Glutamatergic neuron (in vitro differentiated cells): ENCODE results near the gene ATG10. TPM values are rescaled to one million over a fixed set of nuclear protein-coding genes. Genes with fewer than 3 reads are reported as not detected.

ENCODE experiments used
- DNase-seq: peaks from one replicate; pipeline ENCODE4 v3.0.0; 2022
- H3K27ac Mint-ChIP-seq: one replicate; pipeline ENCODE4 v1.8.0; 2020; ENCODE audit warnings: mild to moderate bottlenecking, mixed read lengths, inconsistent platforms; ENCODE audit not compliant: unreplicated experiment
- H3K27me3 Mint-ChIP-seq: one replicate; pipeline ENCODE4 v1.8.0; 2020; ENCODE audit warnings: mild to moderate bottlenecking, moderate library complexity, mixed read lengths, inconsistent platforms; ENCODE audit not compliant: unreplicated experiment
- H3K36me3 Mint-ChIP-seq: one replicate; pipeline ENCODE4 v1.8.0; 2020; ENCODE audit warnings: mild to moderate bottlenecking, mixed read lengths, inconsistent platforms; ENCODE audit not compliant: unreplicated experiment
- H3K4me1 Mint-ChIP-seq: one replicate; pipeline ENCODE4 v1.8.0; 2020; ENCODE audit warnings: mild to moderate bottlenecking, low read depth, mixed read lengths, inconsistent platforms; ENCODE audit not compliant: unreplicated experiment
- H3K4me3 Mint-ChIP-seq: one replicate; pipeline ENCODE4 v1.8.0; 2020; ENCODE audit warnings: mild to moderate bottlenecking, mixed read lengths, inconsistent platforms; ENCODE audit not compliant: unreplicated experiment
- H3K9me3 Mint-ChIP-seq: one replicate; pipeline ENCODE4 v1.8.0; 2020; ENCODE audit warnings: mild to moderate bottlenecking, moderate library complexity, mixed read lengths, inconsistent platforms; ENCODE audit not compliant: unreplicated experiment
- CTCF ChIP-seq: fragments of 200-600 bp; sonication (generic); IDR thresholded peaks from one replicate; pipeline ENCODE4 v1.5.0; 2021; ENCODE audit not compliant: partially characterized antibody, unreplicated experiment
- total RNA-seq: library from RNA; stranded (reverse); fragmentation: NEBNext Ultra II Directional; extraction: Animal tissue kit (Norgen Biotek cat#: 25700); gene quantifications from one replicate; pipeline ENCODE4 v1.2.1, GENCODE V29; 2021; ENCODE audit not compliant: unreplicated experiment

ATG10 gene
- total RNA-seq, 1 donor from 2014 or later: 12.1 TPM

GRCh38 chr5:82178378-82178777, 206.6 kb downstream of the ATG10 start:
- H3K27me3 Mint-ChIP-seq: no peaks in the 10 kb centered on the region
- H3K4me3 Mint-ChIP-seq: no peak overlapping the region
- H3K9me3 Mint-ChIP-seq: no peaks in the 10 kb centered on the region
- DNase-seq: no peak
- H3K36me3 Mint-ChIP-seq: no peaks in the 10 kb centered on the region
- TF ChIP-seq CTCF: no peak
- no peaks in the 10 kb centered on the region for H3K4me1 Mint-ChIP-seq
- no peak overlapping the region for H3K27ac Mint-ChIP-seq

GRCh38 chr5:82182662-82183061, 210.8 kb downstream of the ATG10 start:
- no peaks in the 10 kb centered on the region for H3K36me3 Mint-ChIP-seq
- no peak for TF ChIP-seq CTCF

DNA sequence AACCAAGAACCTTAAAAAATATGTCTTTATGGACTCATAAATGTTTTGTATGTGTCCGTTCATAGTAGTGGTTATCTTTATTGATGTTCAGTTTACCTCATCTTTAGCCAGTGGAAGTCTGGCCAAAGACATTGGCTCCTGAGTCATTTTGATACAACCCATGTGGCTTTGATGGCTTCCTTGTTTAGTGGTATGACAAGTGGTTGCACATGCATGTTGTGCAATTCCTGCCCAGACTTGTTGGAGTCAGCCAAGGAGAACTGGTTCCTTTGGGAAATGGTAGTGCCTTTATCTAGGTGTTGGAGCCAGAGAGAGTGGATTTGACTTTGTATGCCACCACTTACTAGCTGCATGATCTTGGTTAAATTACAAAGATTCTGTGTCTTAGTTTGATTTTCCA, 212.0 kb downstream of the ATG10 start:
- Mint-ChIP-seq H3K4me3 (no peak overlapping the region), H3K9me3 (no peaks in the 10 kb centered on the region), H3K27ac (no peak overlapping the region), H3K4me1 (peaks cover 4% of the 10 kb centered on the region), H3K27me3 (no peaks in the 10 kb centered on the region), H3K36me3 (no peaks in the 10 kb centered on the region)
- no peak for TF ChIP-seq CTCF
- DNase-seq: no peak

More at GRCh38 chr5:82182662-82183061, 210.8 kb downstream of the ATG10 start:
- H3K4me1 Mint-ChIP-seq: peaks cover 4% of the 10 kb centered on the region
- DNase-seq: no peak
- H3K9me3 Mint-ChIP-seq: no peaks in the 10 kb centered on the region
- no peak overlapping the region for H3K27ac Mint-ChIP-seq
- H3K4me3 Mint-ChIP-seq: no peak overlapping the region
- H3K27me3 Mint-ChIP-seq: no peaks in the 10 kb centered on the region

GRCh38 chr5:82185851-82186250, 214.0 kb downstream of the ATG10 start:
- Mint-ChIP-seq H3K27ac (no peak overlapping the region), H3K27me3 (no peaks in the 10 kb centered on the region), H3K4me3 (no peak overlapping the region), H3K4me1 (peaks cover 4% of the 10 kb centered on the region), H3K36me3 (no peaks in the 10 kb centered on the region), H3K9me3 (no peaks in the 10 kb centered on the region)
- DNase-seq: no peak
- TF ChIP-seq CTCF: no peak

GRCh38 chr5:82197550-82197949, 225.7 kb downstream of the ATG10 start:
- H3K36me3 Mint-ChIP-seq: no peaks in the 10 kb centered on the region
- no peak overlapping the region for H3K4me3 Mint-ChIP-seq
- no peaks in the 10 kb centered on the region for H3K9me3 Mint-ChIP-seq
- DNase-seq: no peak
- no peaks in the 10 kb centered on the region for H3K4me1 Mint-ChIP-seq
- no peaks in the 10 kb centered on the region for H3K27me3 Mint-ChIP-seq
- no peak overlapping the region for H3K27ac Mint-ChIP-seq
- TF ChIP-seq CTCF: no peak
